ENCODE data around the gene JDP2. TPM values are rescaled to one million over a fixed set of nuclear protein-coding genes. Genes with fewer than 3 reads are reported as not detected.
"Not testable (repeated sequence)": the region's sequence is repeated elsewhere in the genome, so short reads cannot be mapped to it uniquely, and the experiment has no call there.

The JDP2 gene, protein sequence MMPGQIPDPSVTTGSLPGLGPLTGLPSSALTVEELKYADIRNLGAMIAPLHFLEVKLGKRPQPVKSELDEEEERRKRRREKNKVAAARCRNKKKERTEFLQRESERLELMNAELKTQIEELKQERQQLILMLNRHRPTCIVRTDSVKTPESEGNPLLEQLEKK
- total RNA-seq: 100 to 1,000 TPM in 2 of 4 donors, 10 to 100 TPM in 2; 82.3 to 147 (median 106) TPM

- H3K4me3 ChIP-seq: peak within 1 kb of the TSS; percentile 61 to 83 (median 76)
- peak within 1 kb of the TSS; percentile 87 to 95 (median 91) for H3K27ac ChIP-seq
- peak; percentile 90 to 96 for DNase-seq (ENCODE audit: low spot score in 2 of 2)
- H3K9me3 ChIP-seq: no peaks in the 10 kb centered on the region
- 0 to 1% methylated on average over 31 to 46 of the region's 93 CpGs for WGBS, 2 donors
- H3K36me3 ChIP-seq: peaks cover 0 to 9% (median 0%) of the 10 kb centered on the region in 3 donors
- H3K27me3 ChIP-seq: no peaks in the 10 kb centered on the region
- H3K4me1 ChIP-seq: peaks cover 0 to 55% (median 35%) of the 10 kb centered on the region in 4 donors
- TF ChIP-seq CTCF (IDR thresholded peaks at IDR 0.05) (peak; percentile 4 to 64 (median 11)), POLR2A (IDR thresholded peaks at IDR 0.05) (peak; percentile 42 to 82), EP300 (IDR thresholded peaks at IDR 0.05) (peak; percentile 76 to 93)
These were observed at the start of gene JDP2 for GRCh38 chr14:75427482-75428229. Gene JDP2, plus strand, starts transcription at chr14:75428022. Its CDS starts 9,899 bp downstream, at chr14:75437921.

DNA sequence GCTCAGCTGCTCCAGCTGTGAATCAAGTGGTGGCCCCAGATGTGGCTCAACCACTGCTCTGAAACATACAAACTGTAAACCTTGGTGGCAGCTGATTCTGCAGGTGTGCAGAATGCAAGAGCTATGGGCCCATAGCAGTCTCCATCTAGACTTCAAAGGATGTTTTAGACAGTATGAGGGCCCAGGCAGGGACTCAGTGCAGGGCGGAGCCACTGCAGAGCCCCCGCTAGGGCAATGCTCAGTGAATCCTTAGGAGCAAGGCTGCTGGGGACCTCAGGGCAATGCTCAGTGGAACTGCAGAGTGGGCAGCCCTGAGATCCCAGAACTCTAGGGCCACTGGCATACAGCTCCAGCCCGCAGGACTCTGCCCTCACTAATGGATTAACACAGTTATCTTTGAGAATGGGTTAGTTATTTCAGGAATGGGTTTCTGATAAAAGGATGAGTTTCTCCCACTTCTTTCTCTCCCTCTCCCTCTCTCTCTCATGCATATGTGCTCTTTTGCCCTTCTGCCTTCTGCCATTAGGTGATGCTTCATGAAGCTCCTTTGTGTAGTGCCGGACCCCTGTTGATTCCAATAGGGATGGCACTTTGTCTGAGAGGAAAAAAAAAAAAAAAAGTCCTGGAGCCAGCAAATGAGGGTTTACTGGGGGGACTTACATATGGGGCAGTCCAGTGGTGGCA, 48.4 kb upstream of the JDP2 start:
- Histone ChIP-seq H3K36me3 (no peaks in the 10 kb centered on the region), H3K4me3 (no peak overlapping the region), H3K4me1 (peaks cover 0 to 19% (median 10%) of the 10 kb centered on the region in 4 donors), H3K27ac (no peak overlapping the region), H3K27me3 (no peaks in the 10 kb centered on the region), H3K9me3 (no peaks in the 10 kb centered on the region)
- TF ChIP-seq CTCF (IDR thresholded peaks at IDR 0.05): no peak
- DNase-seq (ENCODE audit: low spot score in 2 of 2): no peak
- 98 to 99% methylated on average over 4 of the region's 4 CpGs for WGBS, 2 donors

DNA sequence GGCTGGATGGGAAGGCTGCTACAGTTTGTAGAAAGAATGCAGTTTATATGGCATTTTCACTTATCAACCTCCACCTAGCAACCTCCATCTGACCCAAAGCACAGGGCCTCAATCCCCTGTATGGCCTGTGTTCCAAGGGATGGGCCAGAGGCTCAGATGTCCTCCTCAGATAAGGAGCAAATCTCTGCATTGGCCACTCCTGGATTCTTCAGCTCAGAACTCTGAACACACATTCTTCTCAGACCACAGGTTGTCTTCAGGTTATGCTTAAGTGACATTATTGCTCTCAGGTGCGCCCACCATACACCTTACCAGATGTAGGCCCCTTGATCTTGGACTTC, 47.9 kb upstream of the JDP2 start:
- Histone ChIP-seq H3K4me3 (no peak overlapping the region), H3K4me1 (peaks cover 0 to 19% (median 10%) of the 10 kb centered on the region in 4 donors), H3K36me3 (no peaks in the 10 kb centered on the region), H3K27me3 (no peaks in the 10 kb centered on the region), H3K27ac (no peak overlapping the region), H3K9me3 (no peaks in the 10 kb centered on the region)
- TF ChIP-seq CTCF (IDR thresholded peaks at IDR 0.05): no peak
- no peak for TF ChIP-seq EP300 (IDR thresholded peaks at IDR 0.05)
- no peak for TF ChIP-seq POLR2A (IDR thresholded peaks at IDR 0.05)
- WGBS, 2 donors: 95 to 96% methylated on average over 1 of the region's 1 CpG
- DNase-seq (ENCODE audit: low spot score in 2 of 2): no peak

GRCh38 chr14:75380656-75381055, 47.2 kb upstream of the JDP2 start:
- Histone ChIP-seq H3K9me3 (no peaks in the 10 kb centered on the region), H3K4me1 (peaks cover 0 to 19% (median 10%) of the 10 kb centered on the region in 4 donors), H3K27me3 (no peaks in the 10 kb centered on the region), H3K27ac (peak overlapping the region in 2 of 4 donors; percentile 5 to 64), H3K4me3 (no peak overlapping the region), H3K36me3 (no peaks in the 10 kb centered on the region)
- 21 to 26% methylated on average over 2 of the region's 2 CpGs for WGBS, 2 donors
- TF ChIP-seq POLR2A (IDR thresholded peaks at IDR 0.05) (no peak), EP300 (IDR thresholded peaks at IDR 0.05) (no peak)
- DNase-seq (ENCODE audit: low spot score in 2 of 2): no peak

GRCh38 chr14:75381642-75382041, 46.2 kb upstream of the JDP2 start:
- no peak for DNase-seq (ENCODE audit: low spot score in 2 of 2)
- Histone ChIP-seq H3K27ac (no peak overlapping the region), H3K4me3 (no peak overlapping the region), H3K36me3 (no peaks in the 10 kb centered on the region), H3K27me3 (no peaks in the 10 kb centered on the region), H3K9me3 (no peaks in the 10 kb centered on the region), H3K4me1 (peaks cover 0 to 19% (median 10%) of the 10 kb centered on the region in 4 donors)
- TF ChIP-seq CTCF (IDR thresholded peaks at IDR 0.05) (no peak), POLR2A (IDR thresholded peaks at IDR 0.05) (no peak), EP300 (IDR thresholded peaks at IDR 0.05) (no peak)

GRCh38 chr14:75383219-75383618, 44.6 kb upstream of the JDP2 start:
- not testable (repeated sequence) for H3K36me3 ChIP-seq; H3K27me3 ChIP-seq; H3K27ac ChIP-seq; H3K4me3 ChIP-seq; DNase-seq (ENCODE audit: low spot score in 2 of 2); H3K9me3 ChIP-seq
- peaks cover 0 to 19% (median 10%) of the 10 kb centered on the region in 4 donors for H3K4me1 ChIP-seq
- 88 to 91% methylated on average over 9 of the region's 9 CpGs for WGBS, 2 donors
